OCI-LY1 (cell line): Measurements from ENCODE around the gene TESK2.
"Not testable (repeated sequence)": the region's sequence is repeated elsewhere in the genome, so short reads cannot be mapped to it uniquely, and the experiment has no call there.

Source experiments
- H2AFZ ChIP-seq: fragments of 200-600 bp; sonication (generic), shearing (Covaris generic); 2 replicates; pipeline ENCODE4 v1.6.0; 2014; ENCODE audit warnings: antibody characterized with exemption, mild to moderate bottlenecking, low read length
- H3F3A ChIP-seq: fragments of 200-600 bp; sonication (generic), shearing (Covaris generic); 2 replicates; pipeline ENCODE4 v1.6.0; 2014; ENCODE audit warnings: mild to moderate bottlenecking, antibody characterized with exemption, low read length, moderate library complexity; ENCODE audit not compliant: insufficient read depth
- H3K27ac ChIP-seq: fragments of 200-600 bp; sonication (generic); 2 replicates; pipeline ENCODE4 v1.5.1; 2014; ENCODE audit warnings: low read length, mixed run types, mild to moderate bottlenecking, low read depth; ENCODE audit not compliant: poor library complexity, severe bottlenecking
- H3K27me3 ChIP-seq: fragments of 200-600 bp; sonication (generic); 2 replicates; pipeline ENCODE4 v1.6.0; 2014; ENCODE audit warnings: antibody characterized with exemption, mild to moderate bottlenecking, low read length, moderate library complexity; ENCODE audit not compliant: insufficient read depth
- H3K36me3 ChIP-seq: fragments of 200-600 bp; sonication (generic); 2 replicates; pipeline ENCODE4 v1.6.1; 2014; ENCODE audit warnings: mild to moderate bottlenecking, antibody characterized with exemption, low read length, moderate library complexity, mixed read lengths; ENCODE audit not compliant: insufficient read depth
- H3K4me1 ChIP-seq: fragments of 200-600 bp; sonication (generic); 2 replicates; pipeline ENCODE4 v1.5.1; 2014; ENCODE audit warnings: mild to moderate bottlenecking, low read length, moderate library complexity; ENCODE audit not compliant: insufficient read depth, severe bottlenecking
- H3K4me2 ChIP-seq: fragments of 200-600 bp; sonication (generic), shearing (Covaris generic); 2 replicates; pipeline ENCODE4 v1.6.1; 2014; ENCODE audit warnings: low read length
- H3K4me3 ChIP-seq: fragments of 200-600 bp; sonication (generic); 2 replicates; pipeline ENCODE4 v1.5.1; 2014; ENCODE audit warnings: low read length, low read depth, mild to moderate bottlenecking, mixed read lengths; ENCODE audit not compliant: poor library complexity, severe bottlenecking
- H3K79me2 ChIP-seq: fragments of 200-600 bp; shearing (Covaris generic); 2 replicates; pipeline ENCODE4 v1.6.1; 2016; ENCODE audit warnings: mixed run types, low read length, mixed read lengths; ENCODE audit not compliant: insufficient read depth
- H3K9ac ChIP-seq: fragments of 200-600 bp; sonication (generic), shearing (Covaris generic); 2 replicates; pipeline ENCODE4 v1.6.1; 2014; ENCODE audit warnings: mild to moderate bottlenecking, low read length, mixed read lengths
- H3K9me2 ChIP-seq: fragments of 200-600 bp; sonication (generic), shearing (Covaris generic); 2 replicates; pipeline ENCODE4 v1.6.1; 2014; ENCODE audit warnings: low read depth, mild to moderate bottlenecking, low read length, mixed read lengths
- H3K9me3 ChIP-seq: fragments of 200-600 bp; shearing (Covaris generic); 2 replicates; pipeline ENCODE4 v1.6.1; 2014; ENCODE audit warnings: low read length, mixed read lengths
- H4K20me1 ChIP-seq: fragments of 200-600 bp; sonication (generic), shearing (Covaris generic); 2 replicates; pipeline ENCODE4 v1.6.0; 2016; ENCODE audit warnings: mild to moderate bottlenecking, low read length; ENCODE audit not compliant: insufficient read depth
- CTCF ChIP-seq: fragments of 200-600 bp; sonication (generic), shearing (Covaris generic); IDR thresholded peaks from 2 replicates; pipeline ENCODE4 v1.5.1; 2017; ENCODE audit warnings: mild to moderate bottlenecking, antibody characterized with exemption, low read length, moderate library complexity, mixed read lengths
- EZH2 ChIP-seq: fragments of 200-600 bp; sonication (generic), shearing (Covaris generic); IDR thresholded peaks from 2 replicates; pipeline ENCODE4 v1.8.0; 2017; ENCODE audit warnings: borderline replicate concordance, mixed run types, mild to moderate bottlenecking, antibody characterized with exemption, low read length, moderate library complexity, mixed read lengths

TESK2 gene

GRCh38 chr1:45479039-45479748 lies 11.8 kb downstream of the TESK2 start:
- H3K79me2 ChIP-seq: no peaks in the 10 kb centered on the region
- H3K36me3 ChIP-seq: no peaks in the 10 kb centered on the region
- H3K27ac ChIP-seq: no peak overlapping the region
- H3K9ac ChIP-seq: no peak overlapping the region
- no peak overlapping the region for H2AFZ ChIP-seq
- H3F3A ChIP-seq: no peaks in the 10 kb centered on the region
- no peak overlapping the region for H3K4me3 ChIP-seq
- no peaks in the 10 kb centered on the region for H3K9me2 ChIP-seq
- no peaks in the 10 kb centered on the region for H3K9me3 ChIP-seq
- H3K4me1 ChIP-seq: peaks cover 7% of the 10 kb centered on the region
- H3K4me2 ChIP-seq: no peak overlapping the region
- TF ChIP-seq EZH2 (no peak), CTCF (no peak)
- no peaks in the 10 kb centered on the region for H4K20me1 ChIP-seq
- H3K27me3 ChIP-seq: no peaks in the 10 kb centered on the region

GRCh38 chr1:45478121-45478814 lies 12.7 kb downstream of the TESK2 start:
- H3K4me1 ChIP-seq: peaks cover 9% of the 10 kb centered on the region
- H3K27ac ChIP-seq: no peak overlapping the region
- H3K9me2 ChIP-seq: no peaks in the 10 kb centered on the region
- H3K79me2 ChIP-seq: no peaks in the 10 kb centered on the region
- H2AFZ ChIP-seq: no peak overlapping the region
- no peak overlapping the region for H3K9ac ChIP-seq
- H3K9me3 ChIP-seq: no peaks in the 10 kb centered on the region
- no peaks in the 10 kb centered on the region for H3K27me3 ChIP-seq
- H3F3A ChIP-seq: 0 out of 2 replicates have a peak, but pooled peaks cover 4% of the 10 kb centered on the region
- no peak for TF ChIP-seq CTCF
- no peak for TF ChIP-seq EZH2
- H3K4me2 ChIP-seq: no peak overlapping the region
- H3K36me3 ChIP-seq: no peaks in the 10 kb centered on the region
- H3K4me3 ChIP-seq: no peak overlapping the region
- H4K20me1 ChIP-seq: no peaks in the 10 kb centered on the region

- H3K36me3 ChIP-seq: no peaks in the 10 kb centered on the region
- no peaks in the 10 kb centered on the region for H3K9me2 ChIP-seq
- H3F3A ChIP-seq: 0 out of 2 replicates have a peak, but pooled peaks cover 4% of the 10 kb centered on the region
- H2AFZ ChIP-seq: no peak overlapping the region
- no peaks in the 10 kb centered on the region for H3K79me2 ChIP-seq
- H3K9me3 ChIP-seq: no peaks in the 10 kb centered on the region
- H3K4me2 ChIP-seq: no peak overlapping the region
- H3K9ac ChIP-seq: no peak overlapping the region
- H3K27ac ChIP-seq: no peak overlapping the region
- TF ChIP-seq EZH2 (no peak), CTCF (no peak)
- no peak overlapping the region for H3K4me3 ChIP-seq
- peaks cover 12% of the 10 kb centered on the region for H3K4me1 ChIP-seq
- H3K27me3 ChIP-seq: no peaks in the 10 kb centered on the region
- no peaks in the 10 kb centered on the region for H4K20me1 ChIP-seq
These were observed 13.3 kb downstream of the TESK2 start for GRCh38 chr1:45477646-45478045.

GRCh38 chr1:45474194-45474593 lies 16.8 kb downstream of the TESK2 start:
- not testable (repeated sequence) for H3K9me2 ChIP-seq, H3K27me3 ChIP-seq, H3K27ac ChIP-seq, H3K4me2 ChIP-seq, H3K36me3 ChIP-seq, H3K4me3 ChIP-seq, H3K9me3 ChIP-seq, H4K20me1 ChIP-seq, H2AFZ ChIP-seq, H3K79me2 ChIP-seq, H3K9ac ChIP-seq, H3F3A ChIP-seq
- H3K4me1 ChIP-seq: peaks cover 12% of the 10 kb centered on the region
